T-cell (primary cell): ENCODE data around the gene PRAMEF2. TPM values are rescaled to one million over a fixed set of nuclear protein-coding genes. Genes with fewer than 3 reads are reported as not detected.
"Not testable (repeated sequence)": the region's sequence is repeated elsewhere in the genome, so short reads cannot be mapped to it uniquely, and the experiment has no call there.

Experiments
- ATAC-seq, 4 experiments: fragments of 200-7000 bp in 3 of 4; fragments of 150-1000 bp in 1 of 4; cut with Tn5 transposase; replicated peaks in 1 of 4; 1 replicate in 3 of 4; 2 replicates in 1 of 4; pipeline ENCODE4 v1.10.0; 2021; ENCODE audit warnings: moderate library complexity in 3 of 4, mild to moderate bottlenecking in 2 of 4, moderate number of reproducible peaks in 1 of 4
- CTCF ChIA-PET, 2 donors: fragments of 300-600 bp; sonication (Branson Sonifier 250); formaldehyde crosslinking; loops; one replicate each; lab custom pipeline; 2022; ENCODE audit warnings: antibody characterized with exemption in 2 of 2; lab: Charles Lee
- POLR2A ChIA-PET, 2 donors: fragments of 300-600 bp; sonication (Branson Sonifier 250); formaldehyde crosslinking; loops; one replicate each; lab custom pipeline; 2022; ENCODE audit warnings: antibody characterized with exemption in 2 of 2; lab: Charles Lee
- DNase-seq, 35 experiments: peaks; one replicate each; pipeline versions ENCODE4 v3.0.0 to v3.0.0-alpha.2; 2013 to 2023
- H3K27ac ChIP-seq: one replicate; pipeline ENCODE4 v1.5.1; 2013; ENCODE audit warnings: low read length
- H3K27me3 ChIP-seq, 2 experiments: replicated peaks in 1 of 2; 1 replicate in 1 of 2; 2 replicates in 1 of 2; pipeline versions ENCODE4 v1.6.1 to v1.7.0; 2013; ENCODE audit warnings: low read length in 1 of 2, mixed read lengths in 1 of 2; ENCODE audit not compliant: control insufficient read depth in 2 of 2, insufficient read depth in 2 of 2; ENCODE audit errors: extremely low read depth in 1 of 2
- H3K36me3 ChIP-seq, 2 donors: 1 replicate in 1 of 2; 2 replicates in 1 of 2; pipeline versions ENCODE4 v1.6.1 to v1.7.0; 2013; ENCODE audit warnings: low read length in 1 of 2; ENCODE audit not compliant: control insufficient read depth in 2 of 2, insufficient read depth in 1 of 2; ENCODE audit errors: extremely low read depth in 1 of 2
- H3K4me1 ChIP-seq, 2 experiments: 1 replicate in 1 of 2; 2 replicates in 1 of 2; pipeline versions ENCODE4 v1.6.1 to v1.7.0; 2013; ENCODE audit warnings: low read length in 2 of 2, mixed read lengths in 1 of 2; ENCODE audit not compliant: insufficient read depth in 2 of 2, control insufficient read depth in 1 of 2; ENCODE audit errors: extremely low read depth in 1 of 2
- H3K4me3 ChIP-seq, 2 donors: 1 replicate in 1 of 2; 2 replicates in 1 of 2; pipeline versions ENCODE4 v1.5.1 to v1.7.0; 2013; ENCODE audit warnings: mild to moderate bottlenecking in 2 of 2, low read length in 1 of 2, moderate library complexity in 1 of 2; ENCODE audit not compliant: control insufficient read depth in 1 of 2; ENCODE audit errors: extremely low read depth in 1 of 2
- H3K9me3 ChIP-seq: 2 replicates; pipeline ENCODE4 v1.7.0; 2013
- H3K27ac Mint-ChIP-seq, 2 donors: one replicate each; pipeline ENCODE4 v1.8.0; 2020 to 2021; ENCODE audit warnings: mild to moderate bottlenecking in 2 of 2, mixed read lengths in 2 of 2
- H3K27me3 Mint-ChIP-seq, 2 donors: one replicate each; pipeline ENCODE4 v1.8.0; 2021 to 2022; ENCODE audit warnings: mixed read lengths in 2 of 2
- H3K36me3 Mint-ChIP-seq: one replicate; pipeline ENCODE4 v1.8.0; 2021; ENCODE audit warnings: mixed read lengths
- H3K4me1 Mint-ChIP-seq, 3 donors: one replicate each; pipeline ENCODE4 v1.8.0; 2020 to 2022; ENCODE audit warnings: mixed read lengths in 3 of 3, mild to moderate bottlenecking in 1 of 3
- H3K4me3 Mint-ChIP-seq, 3 donors: one replicate each; pipeline ENCODE4 v1.8.0; 2020 to 2022; ENCODE audit warnings: mild to moderate bottlenecking in 3 of 3, mixed read lengths in 3 of 3, moderate library complexity in 3 of 3
- H3K9me3 Mint-ChIP-seq, 3 donors: one replicate each; pipeline ENCODE4 v1.8.0; 2020 to 2022; ENCODE audit warnings: mixed read lengths in 3 of 3
- WGBS: methylation state at CpG from one replicate; pipeline ENCODE4 v1.1.5; 2013; ENCODE audit warnings: missing lambda C conversion rate; ENCODE audit not compliant: insufficient coverage; 5-methylcytosine and 5-hydroxymethylcytosine counted together
- total RNA-seq, 35 experiments: library from RNA in 6 of 35; stranded (reverse) in 6 of 35; fragments of 120-200 nt in 1 of 35; gene quantifications; one replicate each; pipeline versions ENCODE4 v1.2.1 to v1.2.4 and lab custom pipeline; 2013 to 2026

The PRAMEF2 gene, protein sequence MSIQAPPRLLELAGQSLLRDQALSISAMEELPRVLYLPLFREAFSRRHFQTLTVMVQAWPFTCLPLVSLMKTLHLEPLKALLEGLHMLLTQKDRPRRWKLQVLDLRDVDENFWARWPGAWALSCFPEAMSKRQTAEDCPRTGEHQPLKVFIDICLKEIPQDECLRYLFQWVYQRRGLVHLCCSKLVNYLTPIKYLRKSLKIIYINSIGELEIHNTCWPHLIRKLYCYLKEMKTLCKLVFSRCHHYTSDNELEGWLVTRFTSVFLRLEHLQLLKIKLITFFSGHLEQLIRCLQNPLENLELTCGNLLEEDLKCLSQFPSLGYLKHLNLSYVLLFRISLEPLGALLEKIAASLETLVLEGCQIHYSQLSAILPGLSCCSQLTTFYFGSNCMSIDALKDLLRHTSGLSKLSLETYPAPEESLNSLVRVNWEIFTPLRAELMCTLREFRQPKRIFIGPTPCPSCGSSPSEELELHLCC
- not detected for total RNA-seq
- not detected for total RNA-seq (2013)
- total RNA-seq (lab: John Stamatoyannopoulos, UW), result 0 to 0.06 (median 0) reads per million in 29 experiments

GRCh38 chr1:12856786-12857185, at the start of gene PRAMEF2:
TSS of gene PRAMEF2 (plus strand) at chr1:12857086. CDS start at chr1:12859010, 1,924 bp downstream.
- H3K36me3 Mint-ChIP-seq, H3K4me3 Mint-ChIP-seq, POLR2A ChIA-PET, H3K4me3 ChIP-seq, H3K4me1 ChIP-seq, H3K27ac ChIP-seq, H3K27me3 ChIP-seq, ATAC-seq, DNase-seq, H3K9me3 Mint-ChIP-seq, H3K9me3 ChIP-seq, CTCF ChIA-PET, H3K36me3 ChIP-seq, H3K4me1 Mint-ChIP-seq, H3K27ac Mint-ChIP-seq: not testable (repeated sequence)
- H3K27me3 Mint-ChIP-seq, result peaks cover 6 to 14% of the 10 kb centered on the region in 2 donors
- WGBS, result no CpG with 5 or more reads among the region's 2 CpGs

- ATAC-seq (no peak), DNase-seq (no peak)
- CTCF ChIA-PET, result no interaction called here
- Mint-ChIP-seq H3K27me3 (peaks cover 36 to 44% of the 10 kb centered on the region in 2 donors), H3K9me3 (peaks cover 6 to 10% (median 8%) of the 10 kb centered on the region in 3 donors), H3K4me1 (no peaks in the 10 kb centered on the region), H3K36me3 (no peaks in the 10 kb centered on the region), H3K27ac (no peak overlapping the region), H3K4me3 (no peak overlapping the region)
- peaks cover 0 to 37% of the 10 kb centered on the region in 2 experiments for H3K27me3 ChIP-seq
- no peaks in the 10 kb centered on the region for H3K36me3 ChIP-seq
- H3K9me3 ChIP-seq, result peaks cover under 1% of the 10 kb centered on the region
- H3K4me1 ChIP-seq, result no peaks in the 10 kb centered on the region
- no peak overlapping the region for H3K4me3 ChIP-seq
- WGBS, result 83% methylated on average over 1 of the region's 1 CpG
- H3K27ac ChIP-seq, result no peak overlapping the region
- POLR2A ChIA-PET, result no interaction called here
Measured at GRCh38 chr1:12809933-12810332, 47.0 kb upstream of the PRAMEF2 start.

DNA sequence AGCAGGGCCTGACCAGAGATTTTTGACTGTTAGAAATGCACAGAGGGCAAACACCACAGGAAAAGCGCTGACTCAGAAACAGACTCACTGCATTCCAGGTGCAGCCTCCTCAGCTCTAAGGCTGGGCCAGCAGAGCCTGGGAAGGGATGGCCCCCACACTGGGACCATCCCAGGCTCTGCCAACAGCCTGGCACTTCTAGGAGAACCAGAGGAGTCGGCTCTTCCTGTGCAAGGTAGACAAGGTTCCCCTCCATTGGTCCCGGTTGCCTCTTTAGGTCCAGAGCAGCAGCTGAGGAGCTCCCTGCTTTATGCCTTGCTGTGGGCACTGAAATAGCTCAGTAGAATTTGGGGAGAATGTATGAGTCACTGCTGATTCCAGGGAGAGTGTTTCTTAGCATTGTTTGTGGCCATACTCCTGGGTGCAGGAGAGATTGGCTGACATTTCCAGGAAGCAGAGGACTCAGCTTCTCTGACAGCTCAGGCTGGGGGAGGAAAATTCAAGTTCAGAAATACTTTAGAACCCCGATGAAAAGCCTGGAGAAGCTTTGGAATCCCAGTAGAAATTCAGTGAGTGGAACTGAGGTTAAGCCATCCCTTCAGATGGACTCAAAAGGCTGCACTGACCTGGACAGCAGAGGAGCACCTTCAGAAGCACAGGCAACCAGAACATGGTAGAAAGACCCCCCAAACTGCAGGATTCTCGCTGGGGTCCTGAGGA, 46.0 kb upstream of the PRAMEF2 start:
- H3K9me3 ChIP-seq, result no peaks in the 10 kb centered on the region
- peaks cover 31 to 44% of the 10 kb centered on the region in 2 donors for H3K27me3 Mint-ChIP-seq
- peaks cover 0 to 37% of the 10 kb centered on the region in 2 experiments for H3K27me3 ChIP-seq
- H3K4me1 Mint-ChIP-seq, result no peaks in the 10 kb centered on the region
- H3K36me3 Mint-ChIP-seq, result no peaks in the 10 kb centered on the region
- H3K9me3 Mint-ChIP-seq, result peaks cover 2 to 6% (median 3%) of the 10 kb centered on the region in 3 donors
- POLR2A ChIA-PET, result no interaction called here
- no peak for ATAC-seq
- H3K27ac Mint-ChIP-seq, result no peak overlapping the region
- H3K4me3 Mint-ChIP-seq, result no peak overlapping the region
- 61% methylated on average over 5 of the region's 5 CpGs for whole genome bisulfite sequencing
- CTCF ChIA-PET, result no interaction called here
- DNase-seq, result no peak
- no peak overlapping the region for H3K4me3 ChIP-seq
- H3K4me1 ChIP-seq, result no peaks in the 10 kb centered on the region
- no peak overlapping the region for H3K27ac ChIP-seq
- H3K36me3 ChIP-seq, result no peaks in the 10 kb centered on the region

DNA sequence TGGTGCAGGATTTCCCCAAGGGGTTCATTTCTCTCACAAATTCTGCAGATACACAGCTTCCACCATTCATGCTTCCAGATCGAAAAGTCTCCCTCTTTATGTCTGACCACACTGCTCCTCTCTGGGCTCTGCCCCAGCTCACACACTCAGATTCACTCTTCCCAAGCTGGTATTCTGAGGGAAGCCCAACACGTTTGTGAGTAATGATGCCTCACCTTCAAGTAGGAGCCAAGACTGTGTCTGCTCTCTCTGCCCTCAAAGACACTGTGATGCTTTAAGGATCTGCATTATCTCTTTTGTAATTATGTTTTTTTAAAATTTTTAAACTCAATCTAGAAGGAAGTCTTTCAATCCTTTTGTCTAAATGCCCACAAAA, 45.5 kb upstream of the PRAMEF2 start:
- Mint-ChIP-seq H3K36me3 (no peaks in the 10 kb centered on the region), H3K27me3 (peaks cover 27 to 43% of the 10 kb centered on the region in 2 donors), H3K4me3 (no peak overlapping the region), H3K27ac (no peak overlapping the region), H3K4me1 (no peaks in the 10 kb centered on the region), H3K9me3 (peaks cover 2 to 6% (median 3%) of the 10 kb centered on the region in 3 donors)
- Histone ChIP-seq H3K36me3 (no peaks in the 10 kb centered on the region), H3K4me1 (no peaks in the 10 kb centered on the region), H3K27me3 (peaks cover 0 to 37% of the 10 kb centered on the region in 2 experiments), H3K9me3 (no peaks in the 10 kb centered on the region), H3K27ac (no peak overlapping the region), H3K4me3 (no peak overlapping the region)
- CTCF ChIA-PET, result no interaction called here
- POLR2A ChIA-PET, result no interaction called here
- DNase-seq (no peak), ATAC-seq (no peak)
- 22% methylated on average over 1 of the region's 2 CpGs for WGBS

DNA sequence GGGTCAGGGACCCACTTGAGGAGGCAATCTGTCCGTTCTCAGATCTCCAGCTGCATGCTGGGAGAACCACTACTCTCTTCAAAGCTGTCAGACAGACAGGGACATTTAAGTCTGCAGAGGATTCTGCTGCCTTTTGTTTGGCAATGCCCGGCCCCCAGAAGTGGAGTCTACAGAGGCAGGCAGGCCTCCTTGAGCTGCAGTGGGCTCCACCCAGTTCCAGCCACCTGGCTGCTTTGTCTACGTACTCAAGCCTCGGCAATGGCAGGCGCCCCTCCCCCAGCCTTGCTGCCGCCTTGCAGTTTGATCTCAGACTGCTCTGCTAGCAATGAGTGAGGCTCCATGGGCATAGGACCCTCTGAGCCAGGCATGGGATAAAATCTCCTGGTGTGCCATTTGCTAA, 37.8 kb upstream of the PRAMEF2 start:
- H3K4me3 Mint-ChIP-seq, CTCF ChIA-PET, H3K9me3 ChIP-seq, DNase-seq, H3K27ac Mint-ChIP-seq, H3K27ac ChIP-seq, H3K4me1 Mint-ChIP-seq, ATAC-seq, POLR2A ChIA-PET, H3K27me3 ChIP-seq, H3K36me3 ChIP-seq, H3K9me3 Mint-ChIP-seq, H3K36me3 Mint-ChIP-seq, H3K4me3 ChIP-seq, H3K4me1 ChIP-seq: not testable (repeated sequence)
- peaks cover 26 to 31% of the 10 kb centered on the region in 2 donors for H3K27me3 Mint-ChIP-seq
- 66% methylated on average over 4 of the region's 6 CpGs for WGBS

DNA sequence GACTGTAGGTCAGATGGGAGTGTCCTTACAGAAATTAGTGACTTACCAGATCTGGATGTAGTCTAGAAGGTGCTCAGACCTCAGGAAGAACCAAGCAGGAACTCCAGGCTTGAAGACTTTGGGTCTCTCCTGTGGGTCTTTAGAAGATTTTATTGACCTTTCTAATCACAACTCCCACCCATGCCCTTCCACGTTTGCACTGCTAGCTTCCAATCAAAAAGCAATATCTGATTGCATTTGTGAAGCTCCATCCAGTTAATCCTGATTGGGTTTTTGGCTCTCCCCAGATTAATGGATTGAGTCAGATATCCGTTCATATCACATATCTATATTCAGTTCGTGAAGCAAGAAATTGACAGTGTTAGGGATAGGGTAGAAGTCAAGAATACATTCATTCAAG, 25.6 kb upstream of the PRAMEF2 start, which contains the start of gene PRAMEF11:
Gene PRAMEF11 (minus strand): TSS at position 101 of the 400 bp plus-strand sequence. CDS start 2,621 bp downstream, outside the sequence.
- H3K9me3 ChIP-seq, H3K36me3 ChIP-seq, POLR2A ChIA-PET, H3K27ac ChIP-seq, H3K9me3 Mint-ChIP-seq, CTCF ChIA-PET, H3K4me3 ChIP-seq, ATAC-seq, DNase-seq, H3K4me1 Mint-ChIP-seq, H3K4me3 Mint-ChIP-seq, H3K36me3 Mint-ChIP-seq, H3K27me3 ChIP-seq, H3K4me1 ChIP-seq, H3K27ac Mint-ChIP-seq: not testable (repeated sequence)
- peaks cover 11 to 18% of the 10 kb centered on the region in 2 donors for H3K27me3 Mint-ChIP-seq
- no CpG with 5 or more reads among the region's 3 CpGs for WGBS
